SK-N-MC (cell line): ENCODE data around the gene CAMTA1.

ENCODE experiments used
- EZH2 ChIP-seq: fragments of 200-600 bp; sonication (generic); IDR thresholded peaks from one replicate; pipeline ENCODE4 v1.6.1; 2017; ENCODE audit warnings: antibody characterized with exemption
- POLR2AphosphoS5 ChIP-seq: IDR thresholded peaks from 2 replicates; pipeline ENCODE4 v1.6.1; 2012; ENCODE audit warnings: mild to moderate bottlenecking, low read depth, low read length, borderline replicate concordance

DNA sequence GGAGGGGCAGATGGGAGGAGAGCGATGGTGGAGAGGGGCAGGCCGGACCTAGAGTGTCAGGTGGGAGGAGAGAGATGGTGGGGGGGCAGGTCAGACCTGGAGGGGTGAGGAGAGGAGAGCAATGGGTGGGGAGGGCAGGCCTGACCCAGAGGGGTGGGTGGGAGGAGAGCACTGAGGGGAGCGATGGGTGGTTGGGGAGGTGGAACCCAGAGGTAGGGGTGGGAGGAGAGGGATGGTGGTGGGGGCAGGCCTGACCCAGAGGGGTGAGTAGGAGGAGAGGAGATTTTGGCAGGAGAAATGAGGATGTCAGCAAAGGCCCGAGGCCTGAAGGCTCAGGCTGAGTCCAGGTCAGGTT is 828.6 kb downstream of the CAMTA1 start:
- TF ChIP-seq EZH2 = no peak
- TF ChIP-seq POLR2AphosphoS5 = no peak
